NCI-H2171 treated with DMSO at 0.1 percent for 48 hours (cell line): Measurements from ENCODE around the gene GOLGB1.
A peak's percentile ranks its signal among the peaks of the same experiment; 100 is the strongest.
"Not testable (repeated sequence)": the region's sequence is repeated elsewhere in the genome, so short reads cannot be mapped to it uniquely, and the experiment has no call there.

ENCODE experiments used
- DNase-seq: peaks from one replicate; lab custom pipeline; 2025; lab: John Stamatoyannopoulos, UW

Gene GOLGB1, protein sequence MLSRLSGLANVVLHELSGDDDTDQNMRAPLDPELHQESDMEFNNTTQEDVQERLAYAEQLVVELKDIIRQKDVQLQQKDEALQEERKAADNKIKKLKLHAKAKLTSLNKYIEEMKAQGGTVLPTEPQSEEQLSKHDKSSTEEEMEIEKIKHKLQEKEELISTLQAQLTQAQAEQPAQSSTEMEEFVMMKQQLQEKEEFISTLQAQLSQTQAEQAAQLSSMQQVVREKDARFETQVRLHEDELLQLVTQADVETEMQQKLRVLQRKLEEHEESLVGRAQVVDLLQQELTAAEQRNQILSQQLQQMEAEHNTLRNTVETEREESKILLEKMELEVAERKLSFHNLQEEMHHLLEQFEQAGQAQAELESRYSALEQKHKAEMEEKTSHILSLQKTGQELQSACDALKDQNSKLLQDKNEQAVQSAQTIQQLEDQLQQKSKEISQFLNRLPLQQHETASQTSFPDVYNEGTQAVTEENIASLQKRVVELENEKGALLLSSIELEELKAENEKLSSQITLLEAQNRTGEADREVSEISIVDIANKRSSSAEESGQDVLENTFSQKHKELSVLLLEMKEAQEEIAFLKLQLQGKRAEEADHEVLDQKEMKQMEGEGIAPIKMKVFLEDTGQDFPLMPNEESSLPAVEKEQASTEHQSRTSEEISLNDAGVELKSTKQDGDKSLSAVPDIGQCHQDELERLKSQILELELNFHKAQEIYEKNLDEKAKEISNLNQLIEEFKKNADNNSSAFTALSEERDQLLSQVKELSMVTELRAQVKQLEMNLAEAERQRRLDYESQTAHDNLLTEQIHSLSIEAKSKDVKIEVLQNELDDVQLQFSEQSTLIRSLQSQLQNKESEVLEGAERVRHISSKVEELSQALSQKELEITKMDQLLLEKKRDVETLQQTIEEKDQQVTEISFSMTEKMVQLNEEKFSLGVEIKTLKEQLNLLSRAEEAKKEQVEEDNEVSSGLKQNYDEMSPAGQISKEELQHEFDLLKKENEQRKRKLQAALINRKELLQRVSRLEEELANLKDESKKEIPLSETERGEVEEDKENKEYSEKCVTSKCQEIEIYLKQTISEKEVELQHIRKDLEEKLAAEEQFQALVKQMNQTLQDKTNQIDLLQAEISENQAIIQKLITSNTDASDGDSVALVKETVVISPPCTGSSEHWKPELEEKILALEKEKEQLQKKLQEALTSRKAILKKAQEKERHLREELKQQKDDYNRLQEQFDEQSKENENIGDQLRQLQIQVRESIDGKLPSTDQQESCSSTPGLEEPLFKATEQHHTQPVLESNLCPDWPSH (N-terminal part only)

DNA sequence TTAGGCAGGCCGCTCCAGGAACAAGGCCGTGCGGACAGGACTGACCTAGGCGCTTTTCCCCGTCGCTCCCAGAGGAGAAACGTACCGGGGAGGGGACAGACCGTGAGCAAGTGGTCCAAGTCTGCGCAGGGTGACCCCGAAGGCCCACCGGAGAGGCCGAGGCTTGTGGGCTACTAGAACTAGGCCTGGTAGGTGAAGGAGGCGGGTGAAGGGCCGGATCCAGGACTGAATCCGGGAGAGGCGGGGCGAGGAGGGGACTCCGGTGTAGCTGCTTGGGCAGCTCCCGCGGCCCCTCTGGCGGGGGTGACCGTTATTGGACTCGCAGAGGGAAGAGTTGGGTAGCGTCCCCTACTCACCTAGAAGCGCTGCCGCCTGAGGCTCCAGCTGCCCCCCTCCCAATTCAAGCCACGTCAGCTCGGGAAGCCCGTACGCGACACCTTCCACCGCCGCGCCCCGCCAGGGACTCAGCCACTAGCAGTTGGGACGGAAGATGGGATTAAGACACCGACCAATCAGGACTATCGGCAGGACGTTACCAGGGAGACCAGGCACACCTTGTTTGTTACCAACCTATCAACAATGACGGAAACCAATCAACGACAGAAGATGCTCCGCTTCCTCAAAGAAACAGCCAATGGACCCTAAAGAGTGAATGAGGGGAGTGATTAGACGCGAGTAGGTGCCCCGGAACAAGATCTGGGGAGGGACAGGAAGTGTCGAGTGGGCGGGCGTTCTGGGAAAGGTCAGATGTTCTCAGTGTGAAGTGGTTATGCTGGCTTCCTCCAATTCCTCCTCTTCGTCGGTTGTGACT lies at the start of gene GOLGB1:
Gene GOLGB1 (minus strand): TSS at position 466 of the 811 bp plus-strand sequence. CDS start 18,770 bp downstream, outside the sequence.
- DNase-seq = peak; percentile 100

DNA sequence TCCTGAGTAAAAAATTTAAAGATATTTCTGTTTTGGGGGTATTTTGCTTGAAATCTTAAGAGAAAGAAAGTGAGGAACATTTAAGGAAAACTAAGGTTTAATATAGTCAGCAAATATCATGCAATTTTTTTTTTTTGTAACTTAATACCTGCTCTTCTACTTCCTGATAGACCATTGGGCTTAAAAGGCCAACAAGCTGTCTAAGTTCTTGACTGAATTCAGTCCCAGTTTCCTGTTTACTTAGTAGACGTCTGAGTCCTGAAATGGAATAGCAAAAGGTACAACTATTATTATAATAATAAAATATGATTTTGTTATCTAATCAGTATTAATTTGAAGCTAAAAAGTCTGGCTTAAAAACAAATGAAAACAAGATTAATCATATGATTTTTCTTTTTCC lies 47.4 kb upstream of the GOLGB1 start:
- DNase-seq = no peak

DNA sequence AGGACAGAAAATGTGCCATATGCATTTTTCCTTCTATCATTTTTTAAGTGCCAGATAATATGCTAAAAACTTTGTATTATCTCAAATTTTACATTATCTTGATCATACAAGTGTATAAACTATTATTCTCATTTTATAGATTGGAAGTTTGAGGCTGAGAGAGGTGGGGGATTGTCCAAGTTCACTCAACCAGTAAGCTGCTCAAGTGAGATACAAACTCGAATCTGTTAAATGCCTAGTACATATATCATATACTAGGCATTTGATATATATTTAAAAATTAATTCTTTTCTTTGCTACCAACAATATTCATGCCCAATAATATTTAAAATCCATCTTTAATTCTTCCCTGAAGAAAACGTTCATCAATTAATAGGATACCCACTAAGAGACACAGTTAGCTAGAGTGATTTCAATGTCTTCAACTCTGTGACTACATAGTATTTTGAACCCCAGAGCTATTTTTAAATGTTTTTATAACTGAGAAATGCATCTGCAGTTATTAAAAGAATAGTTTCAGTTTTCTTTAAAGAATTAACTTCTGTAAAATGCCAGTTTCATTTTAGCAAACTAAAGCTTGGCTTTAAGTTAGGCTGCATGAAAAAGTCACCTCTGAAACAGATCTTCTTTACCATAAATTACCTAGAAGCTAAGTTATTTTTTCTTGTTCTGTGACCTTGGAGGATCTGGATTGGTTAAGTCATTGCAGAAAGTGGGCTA lies 44.9 kb upstream of the GOLGB1 start:
- no peak for DNase-seq

DNA sequence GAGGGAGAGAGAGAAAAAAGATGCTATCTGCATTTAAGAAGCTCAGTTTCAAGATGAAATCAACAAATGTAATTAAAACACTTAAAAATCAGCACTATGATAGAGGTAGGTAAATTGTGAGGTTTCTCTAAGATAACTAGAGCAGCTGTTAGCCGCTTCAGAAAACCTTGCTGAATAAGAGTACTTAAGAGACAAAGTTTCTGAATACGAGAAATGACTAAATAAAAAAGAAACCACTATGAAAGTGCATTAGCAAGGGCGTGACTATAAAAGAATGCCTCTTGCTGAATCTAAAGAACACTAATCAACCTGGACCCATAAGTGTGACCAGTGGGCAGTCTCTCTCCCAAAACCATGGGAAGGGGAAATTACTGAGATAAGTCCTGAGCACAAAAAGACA lies 43.5 kb upstream of the GOLGB1 start:
- DNase-seq = no peak

- DNase-seq = no peak
Measured at GRCh38 chr3:121786485-121786884, 36.9 kb upstream of the GOLGB1 start.

GRCh38 chr3:121782784-121783183 lies 33.2 kb upstream of the GOLGB1 start:
- not testable (repeated sequence) for DNase-seq

DNA sequence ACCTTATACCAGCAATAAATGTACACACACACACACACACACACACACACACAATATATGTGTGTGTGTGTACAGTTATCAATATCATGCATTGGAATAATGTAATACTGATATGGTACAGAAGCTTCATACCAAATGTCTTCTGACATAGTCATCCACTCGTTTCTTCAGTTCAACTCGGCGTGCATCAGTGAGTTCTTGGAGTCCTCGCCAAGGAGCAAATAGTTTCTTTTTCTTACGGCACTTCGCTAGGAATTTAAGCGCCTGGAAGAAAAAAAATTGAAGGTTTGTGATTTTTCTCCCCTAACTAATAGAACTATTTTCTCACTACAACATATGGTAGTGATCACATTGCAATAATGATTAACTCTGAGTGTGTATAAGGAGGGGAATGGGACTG lies 32.1 kb upstream of the GOLGB1 start:
- DNase-seq = no peak

DNA sequence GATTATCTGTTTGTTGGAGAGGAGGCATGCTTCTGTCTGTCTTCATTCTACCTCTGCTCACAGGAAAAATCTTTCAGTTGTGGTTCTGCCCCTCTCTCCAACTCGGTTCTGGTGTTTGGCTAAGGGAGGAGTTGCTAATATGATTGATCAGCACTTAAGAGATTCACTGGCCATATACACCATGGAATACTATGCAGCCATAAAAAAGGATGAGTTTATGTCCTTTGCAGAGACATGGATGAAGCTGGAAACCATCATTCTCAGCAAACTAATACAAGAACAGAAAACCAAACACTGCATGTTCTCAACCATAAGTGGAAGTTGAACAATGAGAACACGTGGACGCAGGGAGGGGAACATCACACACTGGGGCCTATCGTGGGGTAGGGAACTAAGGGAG lies 25.6 kb upstream of the GOLGB1 start:
- not testable (repeated sequence) for DNase-seq

DNA sequence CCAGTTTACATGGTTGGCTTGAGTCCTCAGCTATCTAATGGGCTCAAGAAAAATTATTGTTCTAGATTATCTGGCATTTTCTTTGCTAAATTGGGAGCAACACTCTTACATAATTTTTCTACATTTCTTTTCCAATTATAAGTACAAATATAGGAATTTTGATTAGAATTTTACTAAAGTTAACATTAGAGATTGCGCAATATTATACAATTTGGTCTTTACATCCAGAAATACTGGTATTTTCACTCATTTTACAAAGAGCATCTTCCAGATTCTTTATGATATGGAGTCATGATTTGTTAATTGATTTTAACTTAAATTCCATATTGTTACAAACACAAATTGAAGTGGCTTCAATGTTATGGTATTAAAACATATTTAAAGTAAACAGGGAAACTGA lies 19.7 kb upstream of the GOLGB1 start:
- no peak for DNase-seq

GRCh38 chr3:121768452-121768851 lies 18.9 kb upstream of the GOLGB1 start:
- DNase-seq = no peak

DNA sequence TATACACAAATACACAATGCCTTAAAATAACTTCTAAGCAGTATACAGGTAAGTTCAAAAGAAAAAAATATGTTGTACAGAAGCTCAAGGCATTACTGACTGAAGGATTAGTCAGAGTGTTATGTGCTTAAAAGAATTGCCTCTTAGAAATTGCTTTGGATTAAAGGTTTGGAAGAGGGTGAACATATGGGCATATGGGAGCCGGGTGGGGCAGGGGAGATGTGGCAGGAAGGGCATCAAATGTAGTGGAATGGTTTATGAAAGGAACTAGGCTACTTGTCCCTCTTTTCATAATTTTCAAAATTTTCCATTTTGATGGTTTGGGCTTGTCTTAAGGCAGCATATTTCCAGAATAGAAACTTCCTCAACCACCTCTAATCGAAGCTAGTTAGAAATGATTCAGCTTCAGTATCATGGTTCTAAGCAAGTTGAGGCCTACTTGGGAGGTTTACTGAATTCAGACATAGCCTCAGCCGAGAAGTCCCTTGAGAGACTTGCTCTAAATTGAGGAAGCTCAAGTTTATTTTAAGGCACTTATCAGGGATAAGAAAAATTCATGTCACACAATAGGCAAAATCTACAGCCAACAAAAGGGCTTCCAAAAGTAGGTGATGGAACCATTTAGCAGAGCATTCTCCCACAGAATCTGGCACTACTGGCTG lies 10.1 kb upstream of the GOLGB1 start:
- no peak for DNase-seq

GRCh38 chr3:121758727-121759450 lies 9.3 kb upstream of the GOLGB1 start:
- DNase-seq = no peak

DNA sequence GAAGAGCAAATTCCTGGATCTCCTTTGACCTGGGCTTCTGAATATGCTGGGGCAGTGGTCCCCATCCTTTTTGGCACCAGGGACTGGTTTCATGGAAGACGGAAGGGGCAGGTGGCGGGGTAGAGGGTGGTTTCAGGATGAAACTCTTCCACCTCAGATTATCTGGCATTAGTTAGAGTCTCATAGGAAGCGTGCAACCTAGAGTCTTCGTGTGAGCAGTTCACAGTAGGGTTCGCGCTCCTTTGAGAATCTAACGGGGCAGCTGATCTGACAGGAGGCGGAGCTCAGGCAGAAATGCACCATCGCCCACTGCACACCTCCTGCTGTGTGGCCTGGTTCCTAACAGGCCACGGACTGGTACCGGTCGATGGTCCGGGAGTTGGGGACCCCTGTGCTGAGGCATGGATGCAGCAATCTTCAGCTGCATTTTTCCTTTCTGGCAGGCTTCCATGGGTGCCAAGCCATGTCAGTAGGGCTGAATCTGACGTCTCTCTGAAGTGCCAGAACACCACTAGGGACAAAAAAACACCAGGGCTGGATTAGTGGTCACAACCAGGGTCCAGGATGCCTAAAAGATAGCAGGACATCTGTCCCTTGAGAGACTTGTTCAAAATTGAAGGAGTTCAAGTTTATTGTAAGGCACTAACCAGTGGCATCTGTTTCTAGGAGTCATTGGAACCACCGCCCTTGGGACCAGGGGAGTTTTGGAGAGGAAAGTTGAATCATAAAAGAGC lies 8.4 kb upstream of the GOLGB1 start:
- no peak for DNase-seq

- no peak for DNase-seq
Measured at GRCh38 chr3:121757087-121757811, 7.7 kb upstream of the GOLGB1 start.

- DNase-seq = no peak
Measured at GRCh38 chr3:121752772-121753171, 3.2 kb upstream of the GOLGB1 start.

GRCh38 chr3:121752261-121752660 lies 2.7 kb upstream of the GOLGB1 start:
- no peak for DNase-seq

DNA sequence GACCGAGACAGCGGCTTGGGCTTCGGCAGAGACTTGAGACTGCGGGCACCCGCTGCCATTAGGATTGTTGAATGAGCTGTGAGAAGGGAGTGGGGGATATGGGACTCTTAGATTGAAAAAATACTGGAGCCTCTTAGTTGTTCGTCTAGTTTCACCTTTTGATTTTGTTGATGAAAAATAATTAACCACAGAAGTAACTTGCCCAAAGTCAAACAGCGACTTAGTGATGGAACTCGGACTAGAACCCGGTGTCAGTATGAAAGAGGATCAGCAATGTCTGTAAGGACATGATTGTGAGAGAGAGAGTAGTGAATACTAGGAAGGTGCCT lies 510 bp upstream of the GOLGB1 start:
- DNase-seq = no peak

DNA sequence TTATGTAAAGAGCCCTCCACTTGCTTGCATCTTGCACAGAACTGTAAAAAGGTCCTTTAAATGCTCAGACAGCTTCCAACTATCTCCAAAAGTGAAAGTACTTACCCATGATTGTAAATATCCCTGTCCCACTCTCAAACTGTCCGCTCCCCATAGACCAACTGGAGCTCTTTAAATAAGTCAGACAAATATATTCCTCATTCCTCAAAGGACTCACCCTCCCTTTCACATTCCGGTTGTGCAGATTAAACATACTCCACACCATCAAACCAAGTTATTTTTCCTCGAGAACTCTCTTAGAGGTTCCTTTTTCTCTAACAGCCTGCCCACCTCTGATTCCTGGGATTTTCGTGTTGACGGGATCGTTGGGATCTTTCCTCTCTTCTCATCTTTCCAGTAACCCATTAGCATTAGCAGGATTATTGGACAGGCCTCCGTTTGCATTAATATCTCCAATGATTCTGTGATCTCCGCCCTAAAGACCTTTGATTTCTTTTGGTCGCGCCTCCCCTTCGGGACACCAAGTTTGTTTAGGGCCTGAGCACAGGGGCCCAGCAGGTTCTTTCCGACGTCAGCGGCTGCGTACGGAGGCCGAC lies 763 bp downstream of the GOLGB1 start:
- no peak for DNase-seq
